ENCODE data around the gene NCDN.

GRCh38 chr1:35592991-35593769, 35.6 kb downstream of the NCDN start:
- TF ChIP-seq POLR2A (IDR thresholded peaks at IDR 0.05) (no peak), POLR2AphosphoS5 (IDR thresholded peaks at IDR 0.05) (no peak), EP300 (IDR thresholded peaks at IDR 0.05) (no peak)
- TF ChIP-seq, protein P1, sequence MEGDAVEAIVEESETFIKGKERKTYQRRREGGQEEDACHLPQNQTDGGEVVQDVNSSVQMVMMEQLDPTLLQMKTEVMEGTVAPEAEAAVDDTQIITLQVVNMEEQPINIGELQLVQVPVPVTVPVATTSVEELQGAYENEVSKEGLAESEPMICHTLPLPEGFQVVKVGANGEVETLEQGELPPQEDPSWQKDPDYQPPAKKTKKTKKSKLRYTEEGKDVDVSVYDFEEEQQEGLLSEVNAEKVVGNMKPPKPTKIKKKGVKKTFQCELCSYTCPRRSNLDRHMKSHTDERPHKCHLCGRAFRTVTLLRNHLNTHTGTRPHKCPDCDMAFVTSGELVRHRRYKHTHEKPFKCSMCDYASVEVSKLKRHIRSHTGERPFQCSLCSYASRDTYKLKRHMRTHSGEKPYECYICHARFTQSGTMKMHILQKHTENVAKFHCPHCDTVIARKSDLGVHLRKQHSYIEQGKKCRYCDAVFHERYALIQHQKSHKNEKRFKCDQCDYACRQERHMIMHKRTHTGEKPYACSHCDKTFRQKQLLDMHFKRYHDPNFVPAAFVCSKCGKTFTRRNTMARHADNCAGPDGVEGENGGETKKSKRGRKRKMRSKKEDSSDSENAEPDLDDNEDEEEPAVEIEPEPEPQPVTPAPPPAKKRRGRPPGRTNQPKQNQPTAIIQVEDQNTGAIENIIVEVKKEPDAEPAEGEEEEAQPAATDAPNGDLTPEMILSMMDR (IDR thresholded peaks at IDR 0.05) = no peak

Measured in gastroesophageal sphincter (tissue), 3 donors.